ENCODE results near the gene CHST12. TPM values are rescaled to one million over a fixed set of nuclear protein-coding genes. Genes with fewer than 3 reads are reported as not detected.

CHST12 gene
- total RNA-seq, 1 experiment from 2014 or later = 9.9 TPM

DNA sequence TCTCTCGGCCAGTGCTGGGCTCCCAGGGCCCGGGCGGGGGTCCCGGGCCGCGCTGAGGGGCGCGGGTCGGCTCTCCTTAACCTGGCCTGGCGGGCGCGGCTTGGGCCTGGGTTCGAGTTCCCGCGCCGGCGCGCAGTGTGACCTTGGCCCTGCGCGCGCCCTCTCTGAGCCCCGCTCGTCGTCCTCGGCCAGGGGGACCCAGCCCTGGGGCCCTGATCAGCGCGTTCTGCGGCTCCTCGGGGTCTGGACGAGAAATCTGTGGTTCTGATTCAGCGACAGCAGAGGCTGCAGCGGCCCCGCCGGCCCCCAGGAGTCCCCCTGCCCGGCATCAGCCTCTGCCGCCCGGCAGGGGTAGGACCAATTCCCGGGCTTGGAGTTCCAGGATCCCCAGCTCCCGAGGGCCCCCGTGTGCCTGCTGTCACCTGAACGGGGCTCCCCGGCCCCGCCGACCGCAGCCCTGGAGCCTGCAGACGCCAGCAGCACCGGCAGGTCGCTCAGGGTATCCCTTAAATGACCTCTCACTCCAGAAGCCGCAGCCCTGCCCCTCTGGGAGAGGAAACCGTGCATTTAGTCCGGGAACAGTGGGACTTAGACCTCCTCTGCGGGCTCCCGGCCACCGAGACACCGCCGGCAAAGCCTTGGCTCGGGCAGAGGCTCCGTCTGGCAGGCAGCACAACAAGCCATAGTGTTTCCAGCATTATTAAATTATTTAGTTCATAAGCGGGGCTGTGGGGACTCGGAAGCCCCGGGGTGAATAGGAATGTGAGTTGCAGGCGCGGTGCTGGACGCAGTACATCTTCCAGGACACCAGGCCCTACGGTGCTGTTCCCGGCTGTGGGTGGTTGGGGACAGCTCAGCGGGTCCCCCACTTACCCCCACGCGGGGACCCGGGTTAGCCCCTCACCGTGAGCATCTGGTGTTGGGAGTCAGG lies 572 bp downstream of the CHST12 start:
- Mint-ChIP-seq H3K9me3 (ENCODE audit: unreplicated experiment) (no peaks in the 10 kb centered on the region), H3K27me3 (ENCODE audit: insufficient read depth, unreplicated experiment) (no peaks in the 10 kb centered on the region), H3K36me3 (ENCODE audit: insufficient read depth, unreplicated experiment) (peaks cover 5% of the 10 kb centered on the region), H3K4me3 (ENCODE audit: unreplicated experiment) (peak overlapping the region; percentile 77), H3K27ac (ENCODE audit: low read depth, unreplicated experiment) (peak overlapping the region; percentile 39), H3K4me1 (ENCODE audit: insufficient read depth, unreplicated experiment) (peaks cover 38% of the 10 kb centered on the region)
- intact Hi-C loops (cut with micrococcal nuclease) = loop anchor here (2.0 kb wide), 1 partner anchor 35 kb away; no protein-coding TSS in a partner anchor
- DNase-seq (ENCODE audit: unreplicated experiment) = peak; percentile 33
- POLR2A ChIA-PET = interaction anchor here (0.5 to 1.8 kb wide), 8 partner anchors 9 to 179 kb away, joined by 3 to 11 read pairs (median 3); partner anchors contain the start of gene EIF3B
- no TSS peak for BruUV-seq (replicated peaks)
- CTCF ChIA-PET = interaction anchor here (0.8 kb wide), 1 partner anchor 278 kb away, joined by 3 read pairs; no protein-coding TSS in a partner anchor
- TF ChIP-seq, protein P1, sequence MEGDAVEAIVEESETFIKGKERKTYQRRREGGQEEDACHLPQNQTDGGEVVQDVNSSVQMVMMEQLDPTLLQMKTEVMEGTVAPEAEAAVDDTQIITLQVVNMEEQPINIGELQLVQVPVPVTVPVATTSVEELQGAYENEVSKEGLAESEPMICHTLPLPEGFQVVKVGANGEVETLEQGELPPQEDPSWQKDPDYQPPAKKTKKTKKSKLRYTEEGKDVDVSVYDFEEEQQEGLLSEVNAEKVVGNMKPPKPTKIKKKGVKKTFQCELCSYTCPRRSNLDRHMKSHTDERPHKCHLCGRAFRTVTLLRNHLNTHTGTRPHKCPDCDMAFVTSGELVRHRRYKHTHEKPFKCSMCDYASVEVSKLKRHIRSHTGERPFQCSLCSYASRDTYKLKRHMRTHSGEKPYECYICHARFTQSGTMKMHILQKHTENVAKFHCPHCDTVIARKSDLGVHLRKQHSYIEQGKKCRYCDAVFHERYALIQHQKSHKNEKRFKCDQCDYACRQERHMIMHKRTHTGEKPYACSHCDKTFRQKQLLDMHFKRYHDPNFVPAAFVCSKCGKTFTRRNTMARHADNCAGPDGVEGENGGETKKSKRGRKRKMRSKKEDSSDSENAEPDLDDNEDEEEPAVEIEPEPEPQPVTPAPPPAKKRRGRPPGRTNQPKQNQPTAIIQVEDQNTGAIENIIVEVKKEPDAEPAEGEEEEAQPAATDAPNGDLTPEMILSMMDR (IDR thresholded peaks at IDR 0.05; ENCODE audit: unreplicated experiment) = no peak

DNA sequence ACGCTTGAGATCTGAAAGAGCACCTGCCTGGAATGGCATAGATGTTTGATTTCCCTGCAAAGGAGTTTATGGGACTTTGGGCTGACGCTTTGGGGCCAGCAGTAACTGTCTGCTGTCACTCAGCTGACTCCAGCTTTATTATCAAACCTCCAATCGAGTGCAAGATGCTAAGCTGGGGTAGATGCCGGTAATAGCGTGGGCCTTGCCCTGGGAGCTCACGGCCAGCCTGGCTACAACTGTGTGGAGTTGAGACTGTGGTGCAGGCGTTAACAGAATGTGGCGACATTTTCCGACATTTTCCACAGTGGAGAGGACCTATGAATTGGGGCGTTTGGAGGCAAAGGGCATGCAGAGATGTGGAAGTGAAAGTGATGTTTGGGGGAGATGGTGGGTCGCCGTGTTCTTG lies 1.3 kb downstream of the CHST12 start:
- BruUV-seq (replicated peaks) = no TSS peak

DNA sequence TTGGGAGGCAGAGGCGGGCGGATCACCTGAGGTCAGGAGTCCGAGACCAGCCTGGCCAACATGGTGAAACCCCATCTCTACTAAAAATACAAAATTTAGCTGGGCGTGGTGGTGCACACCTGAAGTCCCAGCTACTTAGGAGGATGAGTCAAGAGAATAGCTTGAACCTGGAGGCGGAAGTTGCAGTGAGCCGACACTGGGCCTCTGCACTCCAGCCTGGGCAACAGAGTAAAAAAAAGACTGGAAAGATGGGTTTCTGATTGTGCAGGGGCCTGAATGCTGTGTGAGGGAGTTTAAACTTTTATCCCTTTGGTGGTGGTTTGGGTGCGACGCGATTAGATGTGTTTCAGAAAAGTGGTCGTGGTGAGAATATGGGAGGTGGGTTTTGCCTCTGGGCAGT lies 1.8 kb downstream of the CHST12 start:
- intact Hi-C loops (cut with micrococcal nuclease) = no loop called here
- no TSS peak for BruUV-seq (replicated peaks)
- Mint-ChIP-seq H3K27ac (ENCODE audit: low read depth, unreplicated experiment) (no peak overlapping the region), H3K9me3 (ENCODE audit: unreplicated experiment) (no peaks in the 10 kb centered on the region), H3K4me1 (ENCODE audit: insufficient read depth, unreplicated experiment) (peaks cover 30% of the 10 kb centered on the region), H3K36me3 (ENCODE audit: insufficient read depth, unreplicated experiment) (peaks cover 5% of the 10 kb centered on the region), H3K4me3 (ENCODE audit: unreplicated experiment) (peak overlapping the region; percentile 77), H3K27me3 (ENCODE audit: insufficient read depth, unreplicated experiment) (no peaks in the 10 kb centered on the region)
- POLR2A ChIA-PET = no interaction called here
- CTCF ChIA-PET = interaction anchor here (0.6 kb wide), 1 partner anchor 12 kb away, joined by 6 read pairs; no protein-coding TSS in a partner anchor
- DNase-seq (ENCODE audit: unreplicated experiment) = no peak
- TF ChIP-seq, protein P1 (IDR thresholded peaks at IDR 0.05; ENCODE audit: unreplicated experiment) = no peak

More for the DNA sequence above, 1.3 kb downstream of the CHST12 start:
- H3K4me1 Mint-ChIP-seq (ENCODE audit: insufficient read depth, unreplicated experiment) = peaks cover 34% of the 10 kb centered on the region
- TF ChIP-seq, protein P1 (IDR thresholded peaks at IDR 0.05; ENCODE audit: unreplicated experiment) = no peak
- ChIA-PET CTCF (interaction anchor here (0.6 kb wide), 1 partner anchor 12 kb away, joined by 6 read pairs; no protein-coding TSS in a partner anchor), POLR2A (interaction anchor here (1.0 kb wide), 1 partner anchor 49 kb away, joined by 3 read pairs; no protein-coding TSS in a partner anchor)
- peaks cover 5% of the 10 kb centered on the region for H3K36me3 Mint-ChIP-seq (ENCODE audit: insufficient read depth, unreplicated experiment)
- no peak overlapping the region for H3K27ac Mint-ChIP-seq (ENCODE audit: low read depth, unreplicated experiment)
- H3K9me3 Mint-ChIP-seq (ENCODE audit: unreplicated experiment) = no peaks in the 10 kb centered on the region
- H3K4me3 Mint-ChIP-seq (ENCODE audit: unreplicated experiment) = peak overlapping the region; percentile 77
- DNase-seq (ENCODE audit: unreplicated experiment) = no peak
- H3K27me3 Mint-ChIP-seq (ENCODE audit: insufficient read depth, unreplicated experiment) = no peaks in the 10 kb centered on the region
- intact Hi-C loops (cut with micrococcal nuclease) = no loop called here

DNA sequence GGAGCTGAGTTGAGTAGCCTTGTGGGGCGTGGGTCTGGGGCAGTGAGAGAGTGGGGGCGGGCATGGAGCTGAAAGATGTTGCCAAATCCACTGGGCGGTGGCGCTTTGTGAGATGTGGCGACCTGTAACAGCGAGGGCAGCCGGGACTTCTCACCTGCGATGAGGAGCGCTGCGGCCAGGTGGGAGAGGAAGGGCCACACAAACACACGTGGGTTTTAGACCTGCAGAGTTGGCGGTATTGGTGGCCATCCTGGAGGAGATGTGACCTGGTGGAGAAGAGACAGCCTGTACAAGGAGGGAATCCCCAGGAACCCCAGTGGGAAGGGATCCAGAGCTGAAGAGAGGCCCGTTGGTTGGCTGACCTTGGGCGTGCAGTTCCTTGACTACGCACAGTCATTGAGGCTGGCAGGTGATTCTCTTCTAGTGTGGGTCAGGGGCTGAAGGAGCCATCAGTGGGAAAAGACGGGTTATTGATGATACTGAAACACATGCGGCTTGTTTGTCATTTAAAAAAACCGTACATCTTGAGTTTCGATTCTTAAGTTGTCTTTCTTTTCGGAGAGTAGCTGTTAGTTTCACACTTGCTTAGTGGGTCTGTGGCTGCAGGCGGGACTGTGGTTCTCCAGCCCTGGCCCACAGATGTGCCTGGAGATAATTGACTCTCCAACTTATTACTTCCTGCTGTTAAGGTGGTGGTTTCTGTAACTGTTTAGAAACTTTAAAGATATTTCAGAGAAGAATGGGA lies 2.4 kb downstream of the CHST12 start:
- Mint-ChIP-seq H3K27me3 (ENCODE audit: insufficient read depth, unreplicated experiment) (no peaks in the 10 kb centered on the region), H3K9me3 (ENCODE audit: unreplicated experiment) (no peaks in the 10 kb centered on the region), H3K4me1 (ENCODE audit: insufficient read depth, unreplicated experiment) (peaks cover 28% of the 10 kb centered on the region), H3K36me3 (ENCODE audit: insufficient read depth, unreplicated experiment) (peaks cover 5% of the 10 kb centered on the region), H3K27ac (ENCODE audit: low read depth, unreplicated experiment) (no peak overlapping the region), H3K4me3 (ENCODE audit: unreplicated experiment) (peak overlapping the region; percentile 32)
- ChIA-PET CTCF (interaction anchor here (0.6 kb wide), 2 partner anchors 11 to 64 kb away, joined by 3 to 6 read pairs; no protein-coding TSS in a partner anchor), POLR2A (no interaction called here)
- intact Hi-C loops (cut with micrococcal nuclease) = no loop called here
- BruUV-seq (replicated peaks) = no TSS peak
- DNase-seq (ENCODE audit: unreplicated experiment) = no peak
- TF ChIP-seq, protein P1 (IDR thresholded peaks at IDR 0.05; ENCODE audit: unreplicated experiment) = no peak

All from MCF 10A (cell line).